ENCODE measurements around the gene RPA3.
A peak's percentile ranks its signal among the peaks of the same experiment; 100 is the strongest.

Gene RPA3

DNA sequence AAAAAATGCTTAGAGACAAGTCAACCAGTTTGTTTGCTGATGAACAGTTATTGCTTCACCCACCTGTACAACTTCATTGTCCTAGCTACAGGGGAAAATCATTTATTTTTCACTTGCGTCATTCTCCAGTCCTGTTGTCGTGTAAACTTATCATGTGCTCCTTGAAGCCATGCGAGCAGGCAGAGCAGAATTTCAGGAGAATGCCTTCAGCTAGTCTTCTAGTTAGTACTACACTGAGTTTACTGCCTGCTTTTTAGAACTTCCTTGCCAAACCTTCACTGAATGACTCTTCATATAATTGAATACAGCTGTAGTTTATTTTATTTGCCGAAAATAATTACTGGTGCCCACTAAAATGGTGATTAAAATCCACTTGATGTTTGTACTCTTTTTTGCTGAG, 15.6 kb downstream of the RPA3 start:
- peaks cover 8 to 40% (median 29%) of the 10 kb centered on the region in 10 experiments for H3K4me1 ChIP-seq
- H4K20me1 ChIP-seq, result no peaks in the 10 kb centered on the region
- no peak overlapping the region for H3K27ac ChIP-seq
- H3K36me3 ChIP-seq, result no peaks in the 10 kb centered on the region
- H3K9me3 ChIP-seq (replicated peaks in 1 of 11), result no peaks in the 10 kb centered on the region
- no peak overlapping the region for H3K9ac ChIP-seq
- H3K4me2 ChIP-seq, result no peak overlapping the region
- TF ChIP-seq Cebpa-rat (IDR thresholded peaks at IDR 0.05), result no peak
- H3K4me3 ChIP-seq, result no peak overlapping the region
- H3K27me3 ChIP-seq, result no peaks in the 10 kb centered on the region

DNA sequence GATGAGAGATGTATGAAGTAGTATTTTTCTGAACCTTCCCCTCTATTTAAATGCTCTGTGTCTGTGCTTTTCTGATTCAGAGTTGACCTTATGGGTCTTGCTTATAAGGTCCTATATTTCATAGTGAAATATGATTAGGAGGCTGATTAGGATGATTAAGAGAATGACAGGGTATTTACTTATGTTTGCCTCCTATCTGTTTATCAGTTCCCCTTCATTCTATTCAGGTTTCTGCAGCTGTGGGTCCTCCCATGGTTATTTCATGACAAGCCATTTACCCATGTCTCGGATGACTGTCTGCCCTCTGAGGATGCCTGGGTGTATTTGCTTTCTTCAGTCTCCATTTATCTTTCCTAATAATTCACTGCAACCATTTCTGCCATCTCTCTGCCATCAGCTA, 16.9 kb downstream of the RPA3 start:
- no peak for TF ChIP-seq Cebpa-rat (IDR thresholded peaks at IDR 0.05)

DNA sequence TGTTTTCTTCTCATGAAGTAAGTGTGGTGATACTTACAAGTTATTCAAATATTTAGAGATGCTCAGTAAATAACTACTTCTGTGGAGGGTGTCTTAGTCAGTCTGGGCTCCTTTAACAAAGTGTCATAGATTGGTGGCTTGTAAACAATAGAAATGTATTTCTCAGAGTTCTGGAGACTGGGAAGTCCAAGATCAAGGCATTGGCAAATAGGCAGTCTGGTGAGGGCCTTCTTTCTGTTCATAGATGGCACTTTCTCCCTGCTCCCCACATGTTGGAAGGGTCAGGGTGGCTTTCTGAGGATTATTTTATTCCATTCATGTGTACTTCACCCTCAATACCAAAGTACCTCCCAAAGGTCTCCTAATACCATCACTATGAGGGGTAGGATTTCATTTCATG, 18.4 kb downstream of the RPA3 start:
- peak overlapping the region in 7 of 11 experiments; percentile 42 to 79 (median 65); a peak in 10 of 22 replicates for H3K4me2 ChIP-seq
- H3K4me1 ChIP-seq, result peaks cover 6 to 30% (median 18%) of the 10 kb centered on the region in 10 experiments; a peak in 19 of 20 replicates
- H3K4me3 ChIP-seq, result peak overlapping the region in 1 of 10 experiments; percentile 9; a peak in 1 of 20 replicates
- H3K9me3 ChIP-seq (replicated peaks in 1 of 11), result no peaks in the 10 kb centered on the region
- H3K36me3 ChIP-seq, result 0 out of 22 replicates have a peak, but pooled peaks cover 0 to 4% (median 0%) of the 10 kb centered on the region in 11 experiments
- no peaks in the 10 kb centered on the region for H3K27me3 ChIP-seq
- no peaks in the 10 kb centered on the region for H4K20me1 ChIP-seq
- peak overlapping the region in 1 of 11 experiments; percentile 20; a peak in 1 of 22 replicates for H3K27ac ChIP-seq
- no peak overlapping the region for H3K9ac ChIP-seq
- no peak for TF ChIP-seq Cebpa-rat (IDR thresholded peaks at IDR 0.05)

More for the DNA sequence above, 16.9 kb downstream of the RPA3 start:
- no peaks in the 10 kb centered on the region for H3K36me3 ChIP-seq
- no peak overlapping the region for H3K9ac ChIP-seq
- H3K4me1 ChIP-seq, result peaks cover 8 to 36% (median 26%) of the 10 kb centered on the region in 10 experiments
- no peak overlapping the region for H3K27ac ChIP-seq
- H3K4me2 ChIP-seq, result no peak overlapping the region
- no peaks in the 10 kb centered on the region for H3K9me3 ChIP-seq (replicated peaks in 1 of 11)
- no peak overlapping the region for H3K4me3 ChIP-seq
- H3K27me3 ChIP-seq, result no peaks in the 10 kb centered on the region
- no peaks in the 10 kb centered on the region for H4K20me1 ChIP-seq

DNA sequence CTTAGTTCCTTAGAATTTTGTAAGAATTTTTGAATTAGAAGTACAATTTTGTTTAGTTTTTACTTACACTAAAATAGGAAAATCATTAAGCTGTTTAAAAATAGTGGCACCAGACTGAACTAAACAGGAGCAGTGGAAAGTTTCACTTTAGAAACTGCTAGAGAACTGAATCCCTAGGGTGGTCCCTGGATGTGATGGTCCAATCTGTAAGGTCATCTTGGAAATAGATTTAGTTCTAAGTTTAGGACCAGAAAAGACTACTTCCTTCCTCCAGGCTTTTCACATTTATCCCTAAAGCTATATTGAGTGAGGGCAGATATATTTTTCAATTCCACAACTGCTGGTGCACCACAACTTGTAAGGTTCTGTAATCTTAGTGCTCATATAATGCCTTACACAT, 19.0 kb downstream of the RPA3 start:
- no peak for TF ChIP-seq Cebpa-rat (IDR thresholded peaks at IDR 0.05)
- H3K4me2 ChIP-seq, result peak overlapping the region; percentile 3 to 79 (median 46); a peak in 18 of 22 replicates

DNA sequence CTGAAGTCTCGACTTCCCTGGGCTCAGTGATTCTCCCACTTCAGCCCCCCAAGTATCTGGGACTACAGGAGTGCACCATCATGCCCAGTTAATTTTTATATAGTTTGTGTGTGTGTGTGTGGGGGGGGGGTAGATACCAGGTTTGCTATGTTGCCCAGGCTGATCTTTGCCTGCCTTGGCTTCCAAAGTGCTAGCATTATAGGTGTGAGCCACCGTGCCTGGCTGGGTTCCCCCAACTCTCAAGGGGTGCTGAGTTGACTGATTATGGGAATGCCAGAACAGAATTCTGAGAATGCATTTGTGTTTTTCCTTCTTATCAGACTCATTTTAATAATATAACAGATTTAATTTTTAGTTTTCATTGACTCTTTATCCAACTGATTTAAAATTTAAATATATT, 19.5 kb downstream of the RPA3 start:
- peak overlapping the region in 8 of 11 experiments; percentile 29 to 79 (median 64); a peak in 16 of 22 replicates for H3K4me2 ChIP-seq
- TF ChIP-seq Cebpa-rat (IDR thresholded peaks at IDR 0.05), result no peak
- no peak overlapping the region for H3K9ac ChIP-seq
- H3K27ac ChIP-seq, result no peak overlapping the region
- H3K36me3 ChIP-seq, result 0 out of 22 replicates have a peak, but pooled peaks cover 0 to 4% (median 0%) of the 10 kb centered on the region in 11 experiments
- H3K9me3 ChIP-seq (replicated peaks in 1 of 11), result peaks cover 0 to 10% (median 0%) of the 10 kb centered on the region in 11 experiments; a peak in 2 of 22 replicates
- peaks cover 8 to 30% (median 18%) of the 10 kb centered on the region in 10 experiments; a peak in 19 of 20 replicates for H3K4me1 ChIP-seq
- no peaks in the 10 kb centered on the region for H4K20me1 ChIP-seq
- H3K27me3 ChIP-seq, result no peaks in the 10 kb centered on the region
- H3K4me3 ChIP-seq, result no peak overlapping the region

More for the DNA sequence above, 19.0 kb downstream of the RPA3 start:
- Histone ChIP-seq H3K36me3 (0 out of 22 replicates have a peak, but pooled peaks cover 0 to 4% (median 0%) of the 10 kb centered on the region in 11 experiments), H4K20me1 (no peaks in the 10 kb centered on the region), H3K9me3 (replicated peaks in 1 of 11) (peaks cover 0 to 5% (median 0%) of the 10 kb centered on the region in 11 experiments; a peak in 2 of 22 replicates), H3K27ac (0 out of 22 replicates have a peak overlapping the region, but pooled peaks of 1 of the 11 experiments have one; percentile 20), H3K9ac (no peak overlapping the region), H3K27me3 (no peaks in the 10 kb centered on the region), H3K4me1 (peaks cover 8 to 30% (median 18%) of the 10 kb centered on the region in 10 experiments; a peak in 19 of 20 replicates), H3K4me3 (peak overlapping the region in 2 of 10 experiments; percentile 9 to 20; a peak in 2 of 20 replicates)

DNA sequence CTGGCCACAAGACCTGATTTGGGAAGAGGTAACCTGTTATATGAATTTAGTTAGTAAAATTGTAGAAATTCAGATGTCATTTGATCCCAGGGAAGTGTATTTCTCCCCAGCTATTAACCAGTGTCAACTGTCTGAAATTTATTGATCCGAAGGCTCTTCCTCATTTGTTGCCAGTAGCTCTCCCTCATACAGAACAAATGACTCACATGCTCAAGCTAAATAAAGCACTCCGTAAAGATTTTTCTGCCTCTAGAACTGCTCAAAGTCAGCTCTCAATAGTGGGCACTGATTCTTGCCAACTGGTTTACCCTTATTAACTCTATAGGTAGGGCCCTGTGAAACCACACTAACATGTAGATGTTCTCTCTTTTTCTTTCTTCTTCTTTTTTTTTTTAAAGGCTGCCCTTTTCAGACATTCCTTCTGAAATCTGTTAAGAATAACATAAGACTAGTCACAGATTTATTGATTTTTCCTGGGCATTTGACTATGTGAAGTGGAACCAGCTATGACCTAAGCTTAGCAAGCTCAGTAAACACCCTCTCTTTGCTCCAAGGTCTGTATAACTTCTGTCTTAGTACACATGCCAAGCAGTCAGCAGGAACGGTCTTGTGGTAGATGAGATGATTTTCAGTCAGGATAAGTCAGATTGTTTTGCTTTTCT, 21.8 kb downstream of the RPA3 start:
- H3K9ac ChIP-seq, result no peak overlapping the region
- H3K4me3 ChIP-seq, result no peak overlapping the region
- no peaks in the 10 kb centered on the region for H3K27me3 ChIP-seq
- no peak for TF ChIP-seq Cebpa-rat (IDR thresholded peaks at IDR 0.05)
- peaks cover 8 to 30% (median 18%) of the 10 kb centered on the region in 10 experiments; a peak in 19 of 20 replicates for H3K4me1 ChIP-seq
- H3K4me2 ChIP-seq, result no peak overlapping the region
- H3K9me3 ChIP-seq (replicated peaks in 1 of 11), result peaks cover 0 to 10% (median 0%) of the 10 kb centered on the region in 11 experiments; a peak in 2 of 22 replicates
- 0 out of 22 replicates have a peak, but pooled peaks cover 0 to 4% (median 0%) of the 10 kb centered on the region in 11 experiments for H3K36me3 ChIP-seq
- no peak overlapping the region for H3K27ac ChIP-seq
- no peaks in the 10 kb centered on the region for H4K20me1 ChIP-seq

DNA sequence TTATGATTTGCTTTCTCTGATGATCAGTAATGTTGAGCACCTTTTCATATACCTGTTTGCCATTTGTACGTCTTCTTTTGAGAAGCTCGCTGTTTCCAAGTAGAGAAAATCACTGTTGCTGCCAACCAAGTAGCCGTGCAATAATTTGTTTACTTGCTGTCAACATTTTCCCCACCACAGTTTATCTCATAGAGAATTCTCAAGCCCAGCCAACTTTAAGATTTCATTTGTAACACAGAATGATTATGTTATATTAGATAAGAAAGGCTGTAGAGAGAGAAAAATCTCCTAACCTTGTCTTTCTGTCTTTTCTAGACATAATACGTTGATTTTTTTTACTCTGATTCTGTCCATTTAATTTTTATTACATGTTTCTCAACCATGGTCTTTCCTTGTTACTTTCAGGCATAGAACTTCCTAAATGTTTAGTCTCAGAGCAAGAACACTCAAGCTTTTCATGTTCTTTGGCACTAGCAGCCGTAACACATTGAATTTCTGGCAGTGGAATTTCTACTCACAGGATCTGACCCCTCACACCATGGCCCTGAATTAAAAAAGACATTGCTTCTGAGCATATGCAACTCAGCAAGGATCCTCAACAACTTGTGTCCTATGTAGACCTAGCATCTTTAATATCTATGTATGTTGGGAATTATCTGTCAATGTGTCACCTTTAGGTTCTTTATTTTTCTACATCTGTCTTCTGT, 23.1 kb downstream of the RPA3 start:
- no peak overlapping the region for H3K27ac ChIP-seq
- peaks cover 8 to 24% (median 17%) of the 10 kb centered on the region in 10 experiments; a peak in 19 of 20 replicates for H3K4me1 ChIP-seq
- H3K4me2 ChIP-seq, result no peak overlapping the region
- H3K36me3 ChIP-seq, result 0 out of 22 replicates have a peak, but pooled peaks cover 0 to 4% (median 0%) of the 10 kb centered on the region in 11 experiments
- peaks cover 0 to 10% (median 0%) of the 10 kb centered on the region in 11 experiments; a peak in 2 of 22 replicates for H3K9me3 ChIP-seq (replicated peaks in 1 of 11)
- TF ChIP-seq Cebpa-rat (IDR thresholded peaks at IDR 0.05), result no peak
- no peaks in the 10 kb centered on the region for H4K20me1 ChIP-seq
- no peak overlapping the region for H3K9ac ChIP-seq
- H3K27me3 ChIP-seq, result no peaks in the 10 kb centered on the region
- no peak overlapping the region for H3K4me3 ChIP-seq

- Histone ChIP-seq H3K9ac (no peak overlapping the region), H3K36me3 (0 out of 22 replicates have a peak, but pooled peaks cover 0 to 4% (median 0%) of the 10 kb centered on the region in 11 experiments), H3K27ac (no peak overlapping the region), H3K27me3 (no peaks in the 10 kb centered on the region), H3K4me1 (peaks cover 3 to 17% (median 10%) of the 10 kb centered on the region in 10 experiments; a peak in 19 of 20 replicates), H3K4me2 (no peak overlapping the region), H4K20me1 (no peaks in the 10 kb centered on the region), H3K4me3 (no peak overlapping the region), H3K9me3 (replicated peaks in 1 of 11) (peaks cover 0 to 10% (median 0%) of the 10 kb centered on the region in 11 experiments; a peak in 2 of 22 replicates)
- no peak for TF ChIP-seq Cebpa-rat (IDR thresholded peaks at IDR 0.05)
Measured at GRCh38 chr7:7694542-7694941, 23.9 kb downstream of the RPA3 start.
